GM12874 (cell line): ENCODE data around the gene ARMC8.

Experiments used
- CTCF ChIP-seq: IDR thresholded peaks from 2 replicates; pipeline ENCODE4 v1.5.1; 2011; ENCODE audit warnings: low read depth, mild to moderate bottlenecking, control low read depth, low read length, moderate library complexity; ENCODE audit not compliant: insufficient read depth

Gene ARMC8

GRCh38 chr3:138267083-138267482 lies 80.0 kb downstream of the ARMC8 start:
- no peak for TF ChIP-seq CTCF

GRCh38 chr3:138270245-138270644 lies 83.1 kb downstream of the ARMC8 start:
- no peak for TF ChIP-seq CTCF

- no peak for TF ChIP-seq CTCF
Observed at GRCh38 chr3:138271189-138271794, 84.2 kb downstream of the ARMC8 start.

- no peak for TF ChIP-seq CTCF
Observed at GRCh38 chr3:138281561-138281960, 94.5 kb downstream of the ARMC8 start.

- TF ChIP-seq CTCF: no peak
Observed at GRCh38 chr3:138282836-138283235, 95.7 kb downstream of the ARMC8 start.

- no peak for TF ChIP-seq CTCF
Observed at GRCh38 chr3:138284079-138284478, 97.0 kb downstream of the ARMC8 start.

- no peak for TF ChIP-seq CTCF
Observed at GRCh38 chr3:138284957-138285477, 97.9 kb downstream of the ARMC8 start.

GRCh38 chr3:138289260-138289659 lies 102.2 kb downstream of the ARMC8 start:
- no peak for TF ChIP-seq CTCF
